Upper lobe of left lung (tissue), 6 donors: ENCODE measurements around the gene AQP12B. TPM values are rescaled to one million over a fixed set of nuclear protein-coding genes. Genes with fewer than 3 reads are reported as not detected.

Experiments used
- ATAC-seq, 2 donors: fragments of 200-7000 bp; cut with Tn5 transposase; one replicate each; pipeline ENCODE4 v1.9.1; 2022; ENCODE audit warnings: mild to moderate bottlenecking in 2 of 2, moderate library complexity in 2 of 2; ENCODE audit not compliant: low FRiP score in 2 of 2
- DNase-seq, 2 donors: peaks; one replicate each; pipeline ENCODE4 v3.0.0-alpha.2; 2019 to 2020
- H3K27ac ChIP-seq, 4 donors: fragments of 200-600 bp; sonication (generic); one replicate each; pipeline ENCODE4 v1.5.1; 2016 to 2019
- H3K27me3 ChIP-seq, 4 donors: fragments of 200-600 bp; sonication (generic); one replicate each; pipeline ENCODE4 v1.5.1; 2017 to 2019
- H3K36me3 ChIP-seq, 4 donors: fragments of 200-600 bp; sonication (generic); one replicate each; pipeline ENCODE4 v1.5.1; 2016 to 2019
- H3K4me1 ChIP-seq, 4 donors: fragments of 200-600 bp; sonication (generic); one replicate each; pipeline ENCODE4 v1.5.1; 2018 to 2019
- H3K4me3 ChIP-seq, 4 donors: fragments of 200-600 bp; sonication (generic); one replicate each; pipeline ENCODE4 v1.5.1; 2017 to 2019; ENCODE audit warnings: mild to moderate bottlenecking in 2 of 4, moderate library complexity in 1 of 4
- H3K9me3 ChIP-seq, 4 donors: fragments of 200-600 bp; sonication (generic); one replicate each; pipeline ENCODE4 v1.5.1; 2018 to 2019
- CTCF ChIP-seq, 6 experiments: fragments of 450-650 bp in 4 of 6; fragments of 200-600 bp in 2 of 6; sonication (generic) in 2 of 6; IDR thresholded peaks; one replicate each; pipeline ENCODE4 v1.5.1; 2016 to 2019; ENCODE audit warnings: antibody characterized with exemption in 6 of 6
- EP300 ChIP-seq, 4 donors: sonication (generic); formaldehyde crosslinking; IDR thresholded peaks; one replicate each; pipeline ENCODE4 v1.5.1; 2017; ENCODE audit warnings: antibody characterized with exemption in 4 of 4, control low read depth in 2 of 4
- POLR2A ChIP-seq, 4 donors: fragments of 450-650 bp; IDR thresholded peaks; one replicate each; pipeline ENCODE4 v1.5.1; 2016 to 2017; ENCODE audit warnings: antibody characterized with exemption in 4 of 4, mild to moderate bottlenecking in 2 of 4
- POLR2AphosphoS5 ChIP-seq, 2 donors: sonication (generic); formaldehyde crosslinking; IDR thresholded peaks; one replicate each; pipeline ENCODE4 v1.5.1; 2017; ENCODE audit warnings: antibody characterized with exemption in 2 of 2
- WGBS, 2 donors: methylation state at CpG; one replicate each; pipeline ENCODE4 v1.1.5; 2017 to 2018; 5-methylcytosine and 5-hydroxymethylcytosine counted together
- total RNA-seq, 6 donors: library from RNA; depleted of rRNA in 4 of 6; stranded (reverse); fragments of >200 nt in 4 of 6; gene quantifications; one replicate each; pipeline versions ENCODE4 v1.1.0 to v1.2.1, GENCODE V29; 2016 to 2021
- donor health status: DM: no; HTN: no; CAD: no; lungs with moderate emphysema.
- donor health status: DM: no; HTN: yes; CAD: no; lungs with severe emphysema.

AQP12B gene
- total RNA-seq, 6 donors from 2014 or later: not detected

- H3K4me3 ChIP-seq: no peak overlapping the region
- no peaks in the 10 kb centered on the region for H3K27me3 ChIP-seq
- H3K36me3 ChIP-seq: no peaks in the 10 kb centered on the region
- H3K9me3 ChIP-seq: no peaks in the 10 kb centered on the region
- no peak overlapping the region for H3K27ac ChIP-seq
- ATAC-seq (no peak), DNase-seq (peak in 1 of 2 donors; percentile 84)
- 82 to 85% methylated on average over 13 to 32 of the region's 32 CpGs for WGBS, 2 donors
- TF ChIP-seq POLR2AphosphoS5 (IDR thresholded peaks at IDR 0.05) (no peak), CTCF (IDR thresholded peaks at IDR 0.05) (no peak), POLR2A (IDR thresholded peaks at IDR 0.05) (no peak), EP300 (IDR thresholded peaks at IDR 0.05) (no peak)
- no peaks in the 10 kb centered on the region for H3K4me1 ChIP-seq
These were observed 40.4 kb upstream of the AQP12B start for GRCh38 chr2:240722796-240723735.

- no peaks in the 10 kb centered on the region for H3K4me1 ChIP-seq
- no peaks in the 10 kb centered on the region for H3K9me3 ChIP-seq
- ATAC-seq (no peak), DNase-seq (peak in 1 of 2 donors; percentile 79)
- no peaks in the 10 kb centered on the region for H3K36me3 ChIP-seq
- H3K27me3 ChIP-seq: no peaks in the 10 kb centered on the region
- no peak overlapping the region for H3K27ac ChIP-seq
- TF ChIP-seq CTCF (IDR thresholded peaks at IDR 0.05): no peak
- no peak for TF ChIP-seq POLR2A (IDR thresholded peaks at IDR 0.05)
- no peak for TF ChIP-seq EP300 (IDR thresholded peaks at IDR 0.05)
- no peak for TF ChIP-seq POLR2AphosphoS5 (IDR thresholded peaks at IDR 0.05)
- no peak overlapping the region for H3K4me3 ChIP-seq
- WGBS, 2 donors: 89% methylated on average over 15 of the region's 16 CpGs; no CpG with 5 or more reads in 1 of the 2 donors
These were observed 39.7 kb upstream of the AQP12B start for GRCh38 chr2:240722376-240722775.

- Histone ChIP-seq H3K4me3 (no peak overlapping the region), H3K9me3 (no peaks in the 10 kb centered on the region), H3K27ac (no peak overlapping the region), H3K36me3 (no peaks in the 10 kb centered on the region), H3K27me3 (no peaks in the 10 kb centered on the region), H3K4me1 (no peaks in the 10 kb centered on the region)
- ATAC-seq: no peak
- peak in 1 of 2 donors; percentile 54 for DNase-seq
- TF ChIP-seq POLR2AphosphoS5 (IDR thresholded peaks at IDR 0.05): no peak
- no peak for TF ChIP-seq CTCF (IDR thresholded peaks at IDR 0.05)
- no peak for TF ChIP-seq POLR2A (IDR thresholded peaks at IDR 0.05)
- no peak for TF ChIP-seq EP300 (IDR thresholded peaks at IDR 0.05)
- WGBS, 2 donors: 89% methylated on average over 8 to 19 of the region's 20 CpGs
These were observed 39.0 kb upstream of the AQP12B start for GRCh38 chr2:240721596-240722180.

GRCh38 chr2:240720686-240721595, 38.3 kb upstream of the AQP12B start:
- Histone ChIP-seq H3K36me3 (no peaks in the 10 kb centered on the region), H3K27ac (no peak overlapping the region), H3K4me3 (no peak overlapping the region), H3K27me3 (no peaks in the 10 kb centered on the region), H3K4me1 (no peaks in the 10 kb centered on the region), H3K9me3 (no peaks in the 10 kb centered on the region)
- no peak for TF ChIP-seq CTCF (IDR thresholded peaks at IDR 0.05)
- TF ChIP-seq POLR2A (IDR thresholded peaks at IDR 0.05): no peak
- no peak for TF ChIP-seq EP300 (IDR thresholded peaks at IDR 0.05)
- TF ChIP-seq POLR2AphosphoS5 (IDR thresholded peaks at IDR 0.05): no peak
- DNase-seq (peak in 1 of 2 donors; percentile 63), ATAC-seq (no peak)
- 90 to 94% methylated on average over 14 to 23 of the region's 25 CpGs for WGBS, 2 donors
